Pancreas (tissue), 10 donors: ENCODE results near the gene ZNF639. TPM values are rescaled to one million over a fixed set of nuclear protein-coding genes. Genes with fewer than 3 reads are reported as not detected.
"Not testable (repeated sequence)": the region's sequence is repeated elsewhere in the genome, so short reads cannot be mapped to it uniquely, and the experiment has no call there.

Experiments used
- ATAC-seq, 4 donors: fragments of 200-7000 bp; cut with Tn5 transposase; one replicate each; pipeline versions ENCODE4 v1.8.0 to v1.9.1; 2020; ENCODE audit warnings: mild to moderate bottlenecking in 4 of 4, moderate library complexity in 4 of 4
- DNase-seq, 6 donors: peaks; one replicate each; pipeline ENCODE4 v3.0.0-alpha.2; 2020
- FAIRE-seq: peaks from 2 replicates; lab custom pipeline; 2012; peaks lifted over from hg19 to GRCh38; lab: Jason Lieb, UNC
- H3K27ac ChIP-seq, 4 donors: fragments of 200-600 bp; sonication (generic); 1 replicate in 3 of 4; 2 replicates in 1 of 4; pipeline versions ENCODE4 v1.5.0 to v1.8.0; 2020
- H3K27me3 ChIP-seq, 4 donors: fragments of 200-600 bp; one replicate each; pipeline ENCODE4 v1.8.0; 2021
- H3K36me3 ChIP-seq, 3 donors: fragments of 200-600 bp; sonication (generic) in 1 of 3; one replicate each; pipeline versions ENCODE4 v1.5.0 to v1.8.0; 2020 to 2021
- H3K4me1 ChIP-seq, 3 donors: fragments of 200-600 bp; one replicate each; pipeline ENCODE4 v1.8.0; 2021
- H3K4me3 ChIP-seq, 4 donors: fragments of 200-600 bp; sonication (generic) in 2 of 4; one replicate each; pipeline versions ENCODE4 v1.5.0 to v1.8.0; 2020 to 2021
- H3K9me3 ChIP-seq, 4 donors: fragments of 200-600 bp; one replicate each; pipeline ENCODE4 v1.8.0; 2021
- CTCF ChIP-seq, 4 donors: fragments of 200-600 bp; sonication (generic) in 3 of 4; IDR thresholded peaks; one replicate each; pipeline versions ENCODE4 v1.5.0 to v1.8.0; 2021; ENCODE audit warnings: antibody characterized with exemption in 4 of 4
- WGBS, 2 donors: extraction: QIAGEN DNeasy Blood & Tissue Kit; methylation state at CpG; one replicate each; pipeline ENCODE4 v1.1.7; 2013; 5-methylcytosine and 5-hydroxymethylcytosine counted together
- intact Hi-C, 3 donors: fragments of 100-400 bp; cut with DNase I; formaldehyde crosslinking; loops; one replicate each; pipeline versions ENCODE4 v1.11.1 to v1.14.2; 2022
- polyA plus RNA-seq, 2 donors: library from polyadenylated mRNA; stranded (reverse); fragments of 200-250 nt; gene quantifications; one replicate each; pipeline ENCODE4 v1.2.3, GENCODE V29; 2013
- total RNA-seq, 6 donors: library from RNA; stranded (reverse); fragmentation: NEBNext Ultra II Directional in 4 of 6; extraction: Animal tissue kit (Norgen Biotek cat#: 25700) in 4 of 6; gene quantifications; one replicate each; pipeline versions ENCODE4 v1.2.1 to v1.2.4, GENCODE V29; 2021 to 2023
- donor health status: healthy with polysubstance abuse.
- donor health status: DM: no; HTN: no; CAD: no; lungs with moderate emphysema.
- donor health status: DM: no; HTN: no; CAD: no.
- donor health status: control.
- donor health status: control.
- donor health status: Bipolar disorder and iron deficiency.
- donor health status: DM: yes; HTN: yes; CAD: no.
- donor health status: DM: no; HTN: no; CAD: no.
- donor health status: DM: no; HTN: no; CAD: no.
- donor health status: DM: yes; HTN: yes; CAD: no.

Gene ZNF639
- total and polyA plus RNA-seq, 8 donors = 7.4 to 18.2 (median 13.2) TPM

GRCh38 chr3:179301645-179302044 is 21.2 kb upstream of the ZNF639 start:
- no peak overlapping the region for H3K4me3 ChIP-seq
- H3K36me3 ChIP-seq = no peaks in the 10 kb centered on the region
- intact Hi-C loops = no loop called here
- H3K27me3 ChIP-seq = no peaks in the 10 kb centered on the region
- DNase-seq = no peak
- FAIRE-seq = no peak
- H3K4me1 ChIP-seq = no peaks in the 10 kb centered on the region
- WGBS, 2 donors = 58 to 64% methylated on average over 3 of the region's 3 CpGs
- no peak for TF ChIP-seq CTCF (IDR thresholded peaks at IDR 0.05)
- ATAC-seq = no peak
- H3K9me3 ChIP-seq = no peaks in the 10 kb centered on the region
- no peak overlapping the region for H3K27ac ChIP-seq

GRCh38 chr3:179302111-179302510 is 20.7 kb upstream of the ZNF639 start:
- no peak for FAIRE-seq
- Histone ChIP-seq H3K36me3 (no peaks in the 10 kb centered on the region), H3K4me3 (no peak overlapping the region), H3K27ac (no peak overlapping the region), H3K27me3 (no peaks in the 10 kb centered on the region), H3K9me3 (no peaks in the 10 kb centered on the region), H3K4me1 (no peaks in the 10 kb centered on the region)
- intact Hi-C loops = no loop called here
- ATAC-seq = no peak
- no peak for TF ChIP-seq CTCF (IDR thresholded peaks at IDR 0.05)
- 74 to 85% methylated on average over 7 of the region's 7 CpGs for WGBS, 2 donors
- no peak for DNase-seq

- FAIRE-seq (no peak), ATAC-seq (no peak), DNase-seq (no peak)
- no peaks in the 10 kb centered on the region for H3K36me3 ChIP-seq
- intact Hi-C loops = no loop called here
- TF ChIP-seq CTCF (IDR thresholded peaks at IDR 0.05) = no peak
- H3K4me3 ChIP-seq = no peak overlapping the region
- H3K27ac ChIP-seq = no peak overlapping the region
- H3K9me3 ChIP-seq = no peaks in the 10 kb centered on the region
- no peaks in the 10 kb centered on the region for H3K4me1 ChIP-seq
- no peaks in the 10 kb centered on the region for H3K27me3 ChIP-seq
- 19 to 21% methylated on average over 2 of the region's 2 CpGs for WGBS, 2 donors
These were observed 18.2 kb upstream of the ZNF639 start for GRCh38 chr3:179304605-179305004.

GRCh38 chr3:179307362-179307761 is 15.5 kb upstream of the ZNF639 start:
- intact Hi-C loops, H3K27ac ChIP-seq, H3K36me3 ChIP-seq, H3K4me1 ChIP-seq, FAIRE-seq, H3K27me3 ChIP-seq, H3K9me3 ChIP-seq, DNase-seq, ATAC-seq, H3K4me3 ChIP-seq: not testable (repeated sequence)
- WGBS, 2 donors = 74 to 79% methylated on average over 2 of the region's 2 CpGs

- no peaks in the 10 kb centered on the region for H3K36me3 ChIP-seq
- H3K27ac ChIP-seq = no peak overlapping the region
- intact Hi-C loops = no loop called here
- no peak overlapping the region for H3K4me3 ChIP-seq
- ATAC-seq (no peak), DNase-seq (no peak), FAIRE-seq (no peak)
- peaks cover 0 to 3% (median 0%) of the 10 kb centered on the region in 4 donors for H3K27me3 ChIP-seq
- H3K9me3 ChIP-seq = no peaks in the 10 kb centered on the region
- no peak for TF ChIP-seq CTCF (IDR thresholded peaks at IDR 0.05)
- no peaks in the 10 kb centered on the region for H3K4me1 ChIP-seq
These were observed 14.8 kb upstream of the ZNF639 start for GRCh38 chr3:179308001-179308400.
